Stimulated activated CD8-positive, alpha-beta memory T cell treated with anti-CD3 and anti-CD28 coated beads, Interleukin-7, amount 100 ng/mL, for 1 hour (primary cell): Measurements from ENCODE around the gene LSM2.

Experiments used
- DNase-seq, 2 donors: peaks; one replicate each; pipeline ENCODE4 v3.0.0-alpha.2; 2020; ENCODE audit warnings: low read depth in 2 of 2

The LSM2 gene

GRCh38 chr6:31750411-31751022 lies 56.2 kb downstream of the LSM2 start:
- DNase-seq: no peak

- no peak for DNase-seq
These were observed 57.3 kb downstream of the LSM2 start for GRCh38 chr6:31749301-31750036.
